HFF-Myc (cell line): ENCODE data around the gene MPC2.

Experiments
- DNase-seq: peaks from one replicate; pipeline ENCODE4 v3.0.0-alpha.2; 2011; ENCODE audit warnings: low read depth; ENCODE audit errors: extremely low read depth
- H3K4me3 ChIP-seq: replicated peaks from 2 replicates; pipeline ENCODE4 v1.5.1; 2011; ENCODE audit warnings: low read depth, mild to moderate bottlenecking, control low read depth, low read length
- CTCF ChIP-seq: IDR thresholded peaks from 2 replicates; pipeline ENCODE4 v1.5.1; 2012; ENCODE audit warnings: mild to moderate bottlenecking, low read depth, low read length, control low read depth; ENCODE audit errors: missing control alignments

Gene MPC2

GRCh38 chr1:167936930-167937708, at the start of gene MPC2:
TSS of gene MPC2 (minus strand) at chr1:167937072. CDS start at chr1:167935841, 1,231 bp downstream.
- TF ChIP-seq CTCF = no peak
- peak; percentile 55 for DNase-seq

GRCh38 chr1:167984886-167985489, 48.1 kb upstream of the MPC2 start:
- no peak for TF ChIP-seq CTCF
- no peak for DNase-seq
- no peak overlapping the region for H3K4me3 ChIP-seq

More at GRCh38 chr1:167936930-167937708, at the start of gene MPC2:
- H3K4me3 ChIP-seq = peak within 1 kb of the TSS; percentile 88

GRCh38 chr1:167983797-167984420, 47.0 kb upstream of the MPC2 start:
- no peak for TF ChIP-seq CTCF
- no peak for DNase-seq
- no peak overlapping the region for H3K4me3 ChIP-seq

- no peak for DNase-seq
- TF ChIP-seq CTCF = no peak
- no peak overlapping the region for H3K4me3 ChIP-seq
Observed at GRCh38 chr1:167981933-167982332, 45.1 kb upstream of the MPC2 start.

GRCh38 chr1:167977245-167977644, 40.4 kb upstream of the MPC2 start:
- no peak for TF ChIP-seq CTCF
- no peak for DNase-seq
- H3K4me3 ChIP-seq = no peak overlapping the region

GRCh38 chr1:167974698-167975097, 37.8 kb upstream of the MPC2 start:
- no peak overlapping the region for H3K4me3 ChIP-seq
- TF ChIP-seq CTCF = no peak
- no peak for DNase-seq
